ENCODE measurements around the gene CACNA2D4. TPM values are rescaled to one million over a fixed set of nuclear protein-coding genes. Genes with fewer than 3 reads are reported as not detected.

Gene CACNA2D4
- total and polyA plus RNA-seq, 2 of the 13 experiments (the other 11 are each of a cell fraction or from before 2014, with no cell fraction given), result 14.2 to 136 TPM

- peak; percentile 48 for TF ChIP-seq ZNF687 (CRISPR knock-in tag; IDR thresholded peaks at IDR 0.05)
- TF ChIP-seq DDIT3 (CRISPR knock-in tag; IDR thresholded peaks at IDR 0.05), result no peak
- TF ChIP-seq GFI1 (CRISPR knock-in tag; IDR thresholded peaks at IDR 0.05; ENCODE audit: borderline replicate concordance), result no peak
- TF ChIP-seq NCOA1 (CRISPR knock-in tag; IDR thresholded peaks at IDR 0.05), result no peak
- TF ChIP-seq ZNF770 (CRISPR knock-in tag; IDR thresholded peaks at IDR 0.05), result no peak
- no peak for TF ChIP-seq SAP130 (CRISPR knock-in tag; IDR thresholded peaks at IDR 0.05; ENCODE audit: low read depth)
- TF ChIP-seq ZNF260 (CRISPR knock-in tag; IDR thresholded peaks at IDR 0.05; ENCODE audit: borderline replicate concordance, low read depth), result no peak
- peak; percentile 56; the same call in 1 of the 2 replicates for TF ChIP-seq ZNF777 (CRISPR knock-in tag; IDR thresholded peaks at IDR 0.05)
- no peak for TF ChIP-seq HDAC6 (IDR thresholded peaks at IDR 0.05; ENCODE audit: low read depth, low read length)
- no peak for TF ChIP-seq ZNF441 (CRISPR knock-in tag; IDR thresholded peaks at IDR 0.05; ENCODE audit: borderline replicate concordance)
- TF ChIP-seq UBTF (CRISPR knock-in tag; IDR thresholded peaks at IDR 0.05), result no peak
- 0 out of 2 replicates have a peak, but pooled peaks have one; percentile 12 for TF ChIP-seq FOSL2 (CRISPR knock-in tag; IDR thresholded peaks at IDR 0.05)
- TF ChIP-seq ZNF331 (CRISPR knock-in tag; IDR thresholded peaks at IDR 0.05), result no peak
- TF ChIP-seq GATA4 (IDR thresholded peaks at IDR 0.05; ENCODE audit: borderline replicate concordance, low read depth), result no peak
- no peak for TF ChIP-seq RFXAP (CRISPR knock-in tag; IDR thresholded peaks at IDR 0.05; ENCODE audit: borderline replicate concordance)
- no peak for TF ChIP-seq MATR3 (CRISPR knock-in tag; IDR thresholded peaks at IDR 0.05)
- no peak for TF ChIP-seq NKX3-1 (CRISPR knock-in tag; IDR thresholded peaks at IDR 0.05)
- no peak for TF ChIP-seq ZNF709 (CRISPR knock-in tag; IDR thresholded peaks at IDR 0.05)
- TF ChIP-seq FOXJ3 (CRISPR knock-in tag; IDR thresholded peaks at IDR 0.05; ENCODE audit: borderline replicate concordance), result no peak
- TF ChIP-seq ZBTB37 (CRISPR knock-in tag; IDR thresholded peaks at IDR 0.05), result no peak
- TF ChIP-seq HOXA3 (CRISPR knock-in tag; IDR thresholded peaks at IDR 0.05), result no peak
- no peak for TF ChIP-seq TGIF2 (CRISPR knock-in tag; IDR thresholded peaks at IDR 0.05)
Observed at GRCh38 chr12:1821805-1822204, 96.6 kb downstream of the CACNA2D4 start (continued).
